Endothelial cell of coronary artery (primary cell): ENCODE measurements around the gene GRM7. TPM values are rescaled to one million over a fixed set of nuclear protein-coding genes. Genes with fewer than 3 reads are reported as not detected.

Experiments
- total RNA-seq: library from RNA; depleted of rRNA; stranded (reverse); fragments of >200 nt; gene quantifications from 2 replicates; pipeline ENCODE4 v1.2.3, GENCODE V29; 2014

GRM7 gene
- 0.09 and 0.85 TPM in 2 replicates for total RNA-seq

GRCh38 chr3:6860954-6861624 lies at the start of gene GRM7:
Gene GRM7, plus strand, starts transcription at chr3:6861115.

